Effector memory CD8-positive, alpha-beta T cell (primary cell): ENCODE results near the gene STK24.
A peak's percentile ranks its signal among the peaks of the same experiment; 100 is the strongest.
"Not testable (repeated sequence)": the region's sequence is repeated elsewhere in the genome, so short reads cannot be mapped to it uniquely, and the experiment has no call there.

ENCODE experiments used
- ATAC-seq: fragments of 150-1000 bp; cut with Tn5 transposase; replicated peaks from 2 replicates; pipeline ENCODE4 v1.10.0; 2021; ENCODE audit warnings: mild to moderate bottlenecking, moderate library complexity
- DNase-seq, 3 experiments: peaks; one replicate each; pipeline ENCODE4 v3.0.0; 2021
- H3K27ac Mint-ChIP-seq, 2 donors: one replicate each; pipeline ENCODE4 v1.8.0; 2022; ENCODE audit warnings: mild to moderate bottlenecking in 2 of 2, mixed read lengths in 2 of 2, moderate library complexity in 2 of 2
- H3K27me3 Mint-ChIP-seq, 2 donors: one replicate each; pipeline ENCODE4 v1.8.0; 2022; ENCODE audit warnings: mixed read lengths in 2 of 2
- H3K36me3 Mint-ChIP-seq: one replicate; pipeline ENCODE4 v1.8.0; 2022; ENCODE audit warnings: mild to moderate bottlenecking, moderate library complexity, mixed read lengths; ENCODE audit not compliant: insufficient read depth
- H3K4me1 Mint-ChIP-seq, 2 donors: one replicate each; pipeline ENCODE4 v1.8.0; 2022; ENCODE audit warnings: low read depth in 2 of 2, mixed read lengths in 2 of 2
- H3K4me3 Mint-ChIP-seq, 2 donors: one replicate each; pipeline ENCODE4 v1.8.0; 2022; ENCODE audit warnings: mild to moderate bottlenecking in 2 of 2, mixed read lengths in 2 of 2, moderate library complexity in 2 of 2
- H3K9me3 Mint-ChIP-seq, 2 donors: one replicate each; pipeline ENCODE4 v1.8.0; 2022; ENCODE audit warnings: mixed read lengths in 2 of 2

STK24 gene

DNA sequence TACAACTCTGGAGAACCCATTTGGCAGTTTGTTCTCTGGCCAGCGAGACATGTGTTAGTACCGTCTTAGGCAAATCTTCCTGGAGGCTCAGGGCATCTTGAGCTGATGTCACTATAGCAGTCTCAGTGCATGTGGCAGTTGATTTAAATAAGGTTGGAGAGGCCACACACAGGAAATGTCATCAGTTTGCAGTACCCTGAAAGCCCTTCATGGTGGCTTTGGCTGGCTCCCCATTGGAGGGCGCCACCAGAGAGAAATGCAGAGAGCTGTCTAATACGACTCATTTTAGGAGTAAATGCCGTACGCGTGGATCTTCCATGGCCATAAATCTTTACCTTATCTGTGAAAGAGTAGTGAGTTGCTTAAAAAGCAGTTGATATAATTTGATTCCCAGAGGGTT lies 163.1 kb downstream of the STK24 start:
- H3K27me3 Mint-ChIP-seq = peaks cover 67 to 81% of the 10 kb centered on the region in 2 donors
- H3K36me3 Mint-ChIP-seq = no peaks in the 10 kb centered on the region
- DNase-seq (no peak), ATAC-seq (no peak)
- no peak overlapping the region for H3K4me3 Mint-ChIP-seq
- no peak overlapping the region for H3K27ac Mint-ChIP-seq
- H3K4me1 Mint-ChIP-seq = no peaks in the 10 kb centered on the region
- peaks cover 4 to 8% of the 10 kb centered on the region in 2 donors for H3K9me3 Mint-ChIP-seq

DNA sequence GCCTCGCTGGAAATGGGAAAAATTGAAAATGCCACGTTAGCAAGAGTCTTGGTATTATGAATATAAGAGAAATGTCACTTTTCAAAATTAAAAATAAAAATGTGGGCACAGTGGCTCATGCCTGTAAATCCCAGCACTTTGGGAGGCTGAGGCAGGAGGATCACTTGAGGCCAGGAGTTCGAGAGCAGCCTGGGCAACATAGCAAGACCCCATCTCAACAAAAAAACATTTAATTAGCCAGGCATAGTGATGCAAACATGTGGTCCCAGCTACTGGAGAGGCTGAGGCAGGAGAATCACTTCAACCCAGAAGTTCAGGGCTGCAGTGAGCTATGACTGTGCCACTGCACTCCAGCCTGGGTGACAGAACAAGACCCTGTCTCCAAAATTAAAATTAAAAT lies 163.6 kb downstream of the STK24 start:
- H3K27me3 Mint-ChIP-seq = peaks cover 67 to 84% of the 10 kb centered on the region in 2 donors
- not testable (repeated sequence) for H3K4me3 Mint-ChIP-seq, H3K36me3 Mint-ChIP-seq, H3K27ac Mint-ChIP-seq, H3K9me3 Mint-ChIP-seq, ATAC-seq, H3K4me1 Mint-ChIP-seq, DNase-seq

DNA sequence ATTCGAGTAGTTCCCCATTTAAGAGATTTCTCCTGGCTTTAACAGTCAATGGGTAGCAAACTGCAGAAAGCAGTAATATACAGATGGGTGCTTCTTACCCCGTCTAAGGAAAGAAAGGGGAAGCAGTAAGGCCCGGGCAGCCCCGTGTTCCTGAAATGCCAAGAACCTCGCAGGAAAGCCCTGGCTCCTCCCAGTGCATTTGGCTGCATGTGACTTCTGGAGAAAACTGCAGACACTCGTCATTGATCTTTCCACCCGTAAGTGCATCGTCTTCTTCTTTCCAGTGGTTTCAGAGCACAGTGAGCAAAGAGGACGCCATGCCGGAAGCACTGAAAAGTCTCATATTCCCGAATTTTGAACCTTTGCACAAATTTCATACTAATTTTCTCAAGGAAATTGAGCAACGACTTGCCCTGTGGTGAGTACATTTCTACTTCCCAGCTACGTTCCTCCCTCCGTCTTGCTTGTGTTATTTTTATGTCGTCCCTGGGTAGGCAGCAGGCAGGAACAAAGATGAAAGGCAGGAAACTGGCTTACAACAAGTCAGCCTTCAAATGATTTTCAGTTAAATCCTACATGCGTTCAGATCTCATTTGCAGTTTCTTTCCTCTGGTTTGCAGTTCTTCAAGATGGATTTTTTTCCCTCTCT lies 165.2 kb downstream of the STK24 start:
- peak overlapping the region in 1 of 2 donors; percentile 18 for H3K4me3 Mint-ChIP-seq
- H3K27me3 Mint-ChIP-seq = peaks cover 63 to 86% of the 10 kb centered on the region in 2 donors
- no peak overlapping the region for H3K27ac Mint-ChIP-seq
- H3K4me1 Mint-ChIP-seq = no peaks in the 10 kb centered on the region
- ATAC-seq = no peak
- H3K36me3 Mint-ChIP-seq = no peaks in the 10 kb centered on the region
- peaks cover 0 to 2% of the 10 kb centered on the region in 2 donors for H3K9me3 Mint-ChIP-seq
- DNase-seq = no peak

DNA sequence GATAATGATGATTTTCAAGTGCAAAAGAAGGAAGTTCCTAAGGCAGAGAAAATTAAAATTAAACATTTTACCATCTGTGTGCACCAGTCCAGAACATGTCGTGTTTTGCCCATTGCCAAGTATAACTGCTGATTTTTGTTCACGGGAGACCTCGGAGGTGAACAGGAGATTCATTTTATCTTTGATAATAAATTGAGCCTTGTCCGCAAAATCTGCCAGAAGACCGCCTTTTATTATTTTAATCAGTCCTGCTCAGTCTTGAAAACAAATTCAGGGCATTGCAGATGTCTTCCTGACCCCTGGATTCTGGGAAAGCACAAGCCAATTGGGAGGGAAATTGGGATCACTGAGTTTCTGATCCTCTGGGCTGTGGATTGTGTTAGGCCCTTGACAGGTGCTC lies 165.9 kb downstream of the STK24 start:
- Mint-ChIP-seq H3K36me3 (no peaks in the 10 kb centered on the region), H3K27me3 (peaks cover 64 to 89% of the 10 kb centered on the region in 2 donors), H3K4me1 (no peaks in the 10 kb centered on the region), H3K27ac (no peak overlapping the region), H3K4me3 (no peak overlapping the region), H3K9me3 (no peaks in the 10 kb centered on the region)
- ATAC-seq = no peak
- DNase-seq = no peak

DNA sequence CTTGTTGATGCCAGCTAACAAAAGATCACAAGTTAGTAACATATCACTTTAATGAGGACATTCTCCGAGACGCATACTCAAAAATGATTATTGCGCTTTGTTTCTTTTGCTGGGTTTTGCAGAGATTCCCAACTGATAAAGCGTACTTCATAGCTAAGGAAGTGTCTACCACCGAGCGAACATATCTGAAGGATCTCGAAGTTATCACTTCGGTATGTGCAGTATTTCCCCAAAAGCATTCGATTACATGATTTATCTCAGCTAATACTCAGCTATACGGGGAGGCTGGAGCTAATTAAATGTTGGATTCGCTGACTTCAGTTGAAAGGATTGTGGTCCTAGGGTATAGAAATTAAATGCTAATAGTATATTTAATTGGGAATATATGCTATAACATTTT lies 166.3 kb downstream of the STK24 start:
- ATAC-seq (no peak), DNase-seq (no peak)
- Mint-ChIP-seq H3K27ac (no peak overlapping the region), H3K36me3 (no peaks in the 10 kb centered on the region), H3K4me1 (no peaks in the 10 kb centered on the region), H3K9me3 (no peaks in the 10 kb centered on the region), H3K4me3 (no peak overlapping the region), H3K27me3 (peaks cover 63 to 90% of the 10 kb centered on the region in 2 donors)

DNA sequence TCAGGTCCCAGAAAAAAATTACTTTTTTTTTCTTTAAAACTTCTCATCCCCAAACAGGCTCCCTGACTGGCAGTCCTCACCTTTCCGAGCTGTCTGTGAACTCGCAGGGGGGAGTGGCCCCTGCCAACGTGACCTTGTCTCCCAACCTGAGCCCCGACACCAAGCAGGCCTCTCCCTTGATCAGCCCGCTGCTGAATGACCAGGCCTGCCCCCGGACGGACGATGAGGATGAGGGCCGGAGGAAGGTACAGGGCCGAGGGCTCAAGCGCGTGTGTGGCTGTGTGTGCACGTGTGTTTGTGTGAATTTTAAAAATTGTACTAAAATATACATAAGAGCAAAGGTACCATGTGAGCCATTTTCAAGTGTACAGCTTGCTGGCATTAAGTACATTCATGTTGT lies 167.6 kb downstream of the STK24 start:
- Mint-ChIP-seq H3K4me3 (no peak overlapping the region), H3K9me3 (no peaks in the 10 kb centered on the region), H3K36me3 (no peaks in the 10 kb centered on the region), H3K27ac (no peak overlapping the region), H3K4me1 (no peaks in the 10 kb centered on the region), H3K27me3 (peaks cover 56 to 78% of the 10 kb centered on the region in 2 donors)
- DNase-seq = no peak
- ATAC-seq = no peak

DNA sequence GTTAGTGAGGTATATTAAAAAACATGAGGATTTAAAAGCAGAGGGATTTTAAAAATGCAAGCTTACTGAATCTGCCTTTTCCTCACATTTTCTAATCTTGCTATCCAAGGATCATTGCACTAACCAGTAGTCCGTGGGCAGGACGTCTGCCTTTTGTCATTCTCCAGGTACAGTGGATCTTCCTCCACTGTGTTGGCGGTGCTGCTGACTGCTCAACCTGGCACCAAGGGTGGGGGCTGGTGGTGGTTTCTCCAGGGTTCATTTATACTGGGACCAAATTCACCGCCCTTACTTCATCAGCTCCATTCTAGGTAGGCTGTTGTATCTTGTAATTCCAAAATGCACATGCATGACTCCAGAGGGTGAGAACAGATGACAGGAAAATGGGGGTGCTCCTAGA lies 169.3 kb downstream of the STK24 start:
- peaks cover 45 to 70% of the 10 kb centered on the region in 2 donors for H3K27me3 Mint-ChIP-seq
- ATAC-seq = no peak
- no peak overlapping the region for H3K4me3 Mint-ChIP-seq
- no peaks in the 10 kb centered on the region for H3K9me3 Mint-ChIP-seq
- no peak overlapping the region for H3K27ac Mint-ChIP-seq
- no peaks in the 10 kb centered on the region for H3K4me1 Mint-ChIP-seq
- no peak for DNase-seq
- no peaks in the 10 kb centered on the region for H3K36me3 Mint-ChIP-seq

DNA sequence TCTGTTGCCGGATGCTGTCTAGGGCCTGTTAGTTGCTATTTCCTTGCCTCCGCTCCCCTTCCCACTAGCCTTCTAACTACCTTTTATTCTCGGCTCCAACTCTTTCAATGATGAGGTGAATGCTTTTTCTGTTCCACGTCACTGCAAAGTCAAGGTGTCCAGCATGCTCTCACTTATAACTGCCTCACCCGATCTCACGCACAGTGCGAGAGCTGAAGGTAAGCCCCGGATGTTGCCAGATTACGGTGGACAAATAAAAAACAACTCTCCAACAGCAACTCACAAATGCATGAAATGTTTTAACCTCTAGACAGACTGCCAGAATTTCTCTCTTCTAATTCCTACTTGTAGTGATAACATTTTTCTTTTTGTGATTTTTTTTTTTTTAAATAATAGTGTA lies 169.9 kb downstream of the STK24 start:
- Mint-ChIP-seq H3K4me3 (no peak overlapping the region), H3K4me1 (no peaks in the 10 kb centered on the region), H3K27ac (no peak overlapping the region), H3K27me3 (peaks cover 42 to 68% of the 10 kb centered on the region in 2 donors), H3K9me3 (no peaks in the 10 kb centered on the region), H3K36me3 (no peaks in the 10 kb centered on the region)
- ATAC-seq (no peak), DNase-seq (no peak)

DNA sequence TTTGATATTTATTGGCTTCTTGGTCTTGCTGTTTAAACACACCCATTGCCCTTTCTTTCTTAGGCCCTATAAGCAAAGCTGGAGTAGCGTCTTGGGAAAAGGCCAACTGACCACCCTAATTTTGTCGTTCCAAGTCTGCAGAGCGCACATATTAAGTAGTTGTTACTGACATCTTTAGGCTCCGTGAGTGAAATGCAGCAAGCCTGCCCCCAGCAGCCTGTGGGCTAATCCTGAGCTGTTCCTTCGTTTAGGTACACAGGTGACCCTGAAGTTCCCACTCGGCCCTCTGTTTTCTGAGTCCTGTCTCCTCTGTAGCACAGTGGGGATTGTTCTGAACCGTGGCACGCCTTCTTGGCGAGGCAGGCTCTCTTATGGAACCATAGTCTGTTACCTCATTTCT lies 170.5 kb downstream of the STK24 start:
- ATAC-seq (no peak), DNase-seq (no peak)
- no peaks in the 10 kb centered on the region for H3K4me1 Mint-ChIP-seq
- no peaks in the 10 kb centered on the region for H3K36me3 Mint-ChIP-seq
- no peak overlapping the region for H3K27ac Mint-ChIP-seq
- H3K4me3 Mint-ChIP-seq = no peak overlapping the region
- peaks cover 39 to 68% of the 10 kb centered on the region in 2 donors for H3K27me3 Mint-ChIP-seq
- no peaks in the 10 kb centered on the region for H3K9me3 Mint-ChIP-seq

DNA sequence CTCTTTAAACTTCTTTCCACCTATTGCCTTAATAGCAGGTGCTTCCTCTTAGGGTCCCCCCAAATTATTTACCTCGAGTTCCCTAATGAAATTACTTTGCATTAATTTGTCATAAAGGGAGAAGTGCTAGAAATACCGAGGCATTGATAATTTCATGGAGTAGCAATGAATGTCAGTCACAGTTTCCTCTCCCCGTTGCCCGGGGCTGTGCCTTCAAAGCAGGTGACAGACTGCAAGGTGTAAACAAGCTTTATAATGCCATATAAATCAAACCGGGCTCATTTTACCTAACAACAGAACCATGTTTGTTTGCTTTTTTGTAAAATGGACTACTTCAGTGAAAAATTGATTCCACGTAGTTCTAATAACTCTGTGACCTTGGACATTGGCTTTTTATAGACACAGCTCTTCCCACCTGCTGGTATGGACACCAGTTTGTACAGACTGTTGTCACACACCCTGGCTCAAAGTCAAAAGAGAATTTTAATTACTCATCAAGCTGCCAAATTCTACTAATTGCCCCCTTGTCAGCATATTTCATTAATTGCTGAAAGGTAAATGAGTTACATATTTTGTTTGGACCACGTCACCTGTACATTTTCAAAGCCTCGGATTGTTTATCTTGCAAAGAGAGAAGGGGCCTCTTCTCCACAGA lies 171.1 kb downstream of the STK24 start:
- H3K9me3 Mint-ChIP-seq = no peaks in the 10 kb centered on the region
- ATAC-seq = no peak
- peaks cover 34 to 64% of the 10 kb centered on the region in 2 donors for H3K27me3 Mint-ChIP-seq
- H3K4me1 Mint-ChIP-seq = no peaks in the 10 kb centered on the region
- H3K4me3 Mint-ChIP-seq = no peak overlapping the region
- no peaks in the 10 kb centered on the region for H3K36me3 Mint-ChIP-seq
- H3K27ac Mint-ChIP-seq = no peak overlapping the region
- no peak for DNase-seq

DNA sequence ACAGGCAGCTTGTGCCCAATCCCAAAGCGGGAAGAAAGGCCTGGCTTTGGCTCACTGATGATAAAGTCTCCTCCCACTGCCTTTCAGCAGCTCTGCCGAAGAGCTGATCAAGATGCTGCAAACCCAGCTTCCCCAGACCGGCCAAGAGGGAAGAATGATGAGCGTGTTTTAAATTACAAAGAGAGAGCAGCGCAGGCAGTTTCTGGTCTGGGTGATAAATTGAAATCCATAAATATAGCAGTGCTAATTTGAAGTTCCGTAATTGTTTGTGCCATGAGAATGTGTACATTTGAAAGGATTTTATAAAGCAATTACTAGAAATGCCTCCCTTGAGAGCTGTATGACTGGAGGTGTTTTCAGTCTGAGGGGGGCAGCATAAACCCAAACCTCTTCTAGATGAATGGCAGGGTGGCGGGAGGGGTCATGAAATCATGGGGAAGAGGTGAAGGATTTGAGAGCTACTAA lies 171.8 kb downstream of the STK24 start:
- Mint-ChIP-seq H3K36me3 (no peaks in the 10 kb centered on the region), H3K27ac (no peak overlapping the region), H3K27me3 (peaks cover 32 to 57% of the 10 kb centered on the region in 2 donors), H3K4me1 (no peaks in the 10 kb centered on the region), H3K9me3 (no peaks in the 10 kb centered on the region), H3K4me3 (no peak overlapping the region)
- DNase-seq (no peak), ATAC-seq (no peak)

DNA sequence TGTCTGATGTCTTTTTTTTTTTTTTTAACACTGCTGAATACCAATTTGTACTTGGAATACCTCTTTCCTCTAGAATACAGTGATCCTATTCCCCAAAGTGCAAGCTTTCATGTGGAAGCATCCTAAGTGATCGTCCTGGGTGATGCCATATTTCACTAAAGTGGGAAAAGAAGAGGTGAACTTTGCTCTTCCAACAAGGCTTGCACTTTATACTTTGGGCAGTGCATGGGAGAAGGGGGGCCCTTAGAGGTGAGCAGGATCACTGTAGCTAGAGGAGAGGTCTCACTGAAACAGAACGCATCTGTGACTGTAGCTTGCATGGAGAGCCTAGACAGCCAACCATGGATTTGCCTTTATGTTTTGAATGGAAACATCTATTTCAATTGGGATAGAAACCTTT lies 173.8 kb downstream of the STK24 start:
- no peak for ATAC-seq
- no peaks in the 10 kb centered on the region for H3K4me1 Mint-ChIP-seq
- H3K27ac Mint-ChIP-seq = no peak overlapping the region
- no peaks in the 10 kb centered on the region for H3K36me3 Mint-ChIP-seq
- H3K27me3 Mint-ChIP-seq = peaks cover 36 to 56% of the 10 kb centered on the region in 2 donors
- no peak for DNase-seq
- no peak overlapping the region for H3K4me3 Mint-ChIP-seq
- no peaks in the 10 kb centered on the region for H3K9me3 Mint-ChIP-seq

DNA sequence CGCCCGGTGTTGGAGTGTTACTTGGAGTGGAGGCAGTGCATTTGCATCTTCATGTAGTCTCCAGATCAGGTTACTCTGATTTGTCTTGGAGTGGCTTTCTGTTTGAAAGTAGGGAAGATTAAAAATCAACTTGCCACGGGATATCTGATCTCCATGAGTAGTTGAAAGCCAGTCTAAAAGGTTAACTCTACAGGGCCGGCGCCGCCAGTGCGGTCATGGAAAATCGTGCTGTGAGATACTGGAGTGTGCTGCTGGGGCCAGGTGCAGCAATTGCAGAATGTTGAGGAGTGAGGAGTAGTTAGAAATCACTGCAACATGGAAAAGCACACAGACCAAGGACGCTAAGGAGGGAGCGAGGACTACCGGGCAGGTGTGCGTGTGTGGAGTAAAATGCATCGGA lies 175.0 kb downstream of the STK24 start:
- Mint-ChIP-seq H3K4me1 (no peaks in the 10 kb centered on the region), H3K27ac (no peak overlapping the region), H3K4me3 (no peak overlapping the region), H3K9me3 (no peaks in the 10 kb centered on the region), H3K27me3 (peaks cover 41 to 56% of the 10 kb centered on the region in 2 donors), H3K36me3 (no peaks in the 10 kb centered on the region)
- ATAC-seq (no peak), DNase-seq (no peak)

DNA sequence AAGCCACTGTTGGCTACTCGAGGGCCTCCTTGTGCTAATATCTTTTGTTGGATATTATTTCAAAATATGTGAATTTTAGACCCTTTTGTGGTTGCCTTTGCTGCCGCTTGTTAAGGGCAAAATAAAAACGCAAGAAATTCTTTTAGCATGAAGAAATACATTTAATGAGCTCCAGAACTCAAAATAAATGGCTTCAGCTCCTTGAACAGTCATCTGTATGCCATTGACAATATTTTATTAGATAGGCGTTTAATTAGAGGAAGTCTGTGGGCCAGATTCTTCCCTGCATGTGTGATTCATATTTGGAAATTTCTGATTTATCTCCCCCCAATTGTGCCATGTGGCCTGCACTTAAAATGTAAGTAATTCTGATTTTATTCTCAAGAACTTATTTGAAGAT lies 177.2 kb downstream of the STK24 start:
- Mint-ChIP-seq H3K9me3 (no peaks in the 10 kb centered on the region), H3K27me3 (peaks cover 42 to 63% of the 10 kb centered on the region in 2 donors), H3K4me1 (no peaks in the 10 kb centered on the region), H3K4me3 (no peak overlapping the region), H3K36me3 (no peaks in the 10 kb centered on the region), H3K27ac (no peak overlapping the region)
- ATAC-seq (no peak), DNase-seq (no peak)
